SKM-1 (cell line): Measurements from ENCODE around the gene GNA15.
"Not testable (repeated sequence)": the region's sequence is repeated elsewhere in the genome, so short reads cannot be mapped to it uniquely, and the experiment has no call there.

Experiments
- DNase-seq: peaks from one replicate; lab custom pipeline; 2025; ENCODE audit not compliant: unreplicated experiment; lab: John Stamatoyannopoulos, UW

The GNA15 gene

GRCh38 chr19:3167533-3168272 is 31.9 kb downstream of the GNA15 start:
- DNase-seq: no peak

GRCh38 chr19:3171894-3172672 is 36.2 kb downstream of the GNA15 start:
- DNase-seq: no peak

GRCh38 chr19:3172673-3173000 is 36.8 kb downstream of the GNA15 start:
- not testable (repeated sequence) for DNase-seq

GRCh38 chr19:3175781-3176714 is 40.2 kb downstream of the GNA15 start:
- no peak for DNase-seq

GRCh38 chr19:3176715-3177501 is 41.1 kb downstream of the GNA15 start:
- DNase-seq: no peak

GRCh38 chr19:3178377-3178972 is 42.6 kb downstream of the GNA15 start, which contains the start of gene S1PR4:
Gene S1PR4 (plus strand): TSS chr19:3178769. CDS start chr19:3178793, 24 bp downstream.
- peak; percentile 38 for DNase-seq

- DNase-seq: no peak
Measured at GRCh38 chr19:3178973-3179738, 43.3 kb downstream of the GNA15 start.

GRCh38 chr19:3179739-3180293 is 44.0 kb downstream of the GNA15 start:
- no peak for DNase-seq

GRCh38 chr19:3183721-3184641 is 48.1 kb downstream of the GNA15 start:
- no peak for DNase-seq

GRCh38 chr19:3184847-3185460 is 49.1 kb downstream of the GNA15 start:
- DNase-seq: peak; percentile 52

GRCh38 chr19:3185461-3186159 is 49.8 kb downstream of the GNA15 start, which contains the start of gene NCLN:
Gene NCLN (plus strand): TSS chr19:3185930. CDS start chr19:3186031, 101 bp downstream.
- peak; percentile 92 for DNase-seq

- DNase-seq: no peak
Measured at GRCh38 chr19:3186160-3186688, 50.4 kb downstream of the GNA15 start.

GRCh38 chr19:3186891-3187661 is 51.2 kb downstream of the GNA15 start:
- no peak for DNase-seq

- DNase-seq: no peak
Measured at GRCh38 chr19:3187662-3188511, 52.1 kb downstream of the GNA15 start.
